Activated T-cell treated with anti-CD3 and anti-CD28 coated beads, Interleukin-2, amount 50 U/mL, for 1 hour (primary cell): Measurements from ENCODE around the gene C11orf86.
A peak's percentile ranks its signal among the peaks of the same experiment; 100 is the strongest.
"Not testable (repeated sequence)": the region's sequence is repeated elsewhere in the genome, so short reads cannot be mapped to it uniquely, and the experiment has no call there.

Experiments used
- DNase-seq: peaks from one replicate; pipeline ENCODE4 v3.0.0-alpha.2; 2020

The C11orf86 gene

GRCh38 chr11:66974724-66975404, at the start of gene C11orf86:
C11orf86 (plus strand) TSS chr11:66975304; CDS start chr11:66975363, 59 bp downstream.
- no peak for DNase-seq

- no peak for DNase-seq
Observed at GRCh38 chr11:66929753-66930152, 45.4 kb upstream of the C11orf86 start.

GRCh38 chr11:66932543-66932942, 42.6 kb upstream of the C11orf86 start:
- no peak for DNase-seq

- DNase-seq, result no peak
Observed at GRCh38 chr11:66933531-66933930, 41.6 kb upstream of the C11orf86 start.

GRCh38 chr11:66934950-66935779, 39.9 kb upstream of the C11orf86 start:
- DNase-seq, result no peak

GRCh38 chr11:66936311-66936711, 38.8 kb upstream of the C11orf86 start:
- no peak for DNase-seq

- no peak for DNase-seq
Observed at GRCh38 chr11:66937193-66937733, 37.8 kb upstream of the C11orf86 start.

- DNase-seq, result no peak
Observed at GRCh38 chr11:66938582-66939135, 36.4 kb upstream of the C11orf86 start.

- DNase-seq, result no peak
Observed at GRCh38 chr11:66950112-66950535, 25.0 kb upstream of the C11orf86 start.

GRCh38 chr11:66951135-66951534, 24.0 kb upstream of the C11orf86 start:
- DNase-seq, result no peak

- DNase-seq, result no peak
Observed at GRCh38 chr11:66951927-66952337, 23.2 kb upstream of the C11orf86 start.

- no peak for DNase-seq
Observed at GRCh38 chr11:66953081-66953833, 21.8 kb upstream of the C11orf86 start.

GRCh38 chr11:66956689-66957290, 18.3 kb upstream of the C11orf86 start:
- DNase-seq, result no peak

- DNase-seq, result no peak
Observed at GRCh38 chr11:66957971-66958231, 17.2 kb upstream of the C11orf86 start.

GRCh38 chr11:66958232-66958955, 16.7 kb upstream of the C11orf86 start, which contains the start of gene PC:
PC (minus strand) TSS chr11:66958383; CDS start chr11:66872159, 86,224 bp downstream.
- DNase-seq, result peak; percentile 94

- no peak for DNase-seq
Observed at GRCh38 chr11:66958956-66959274, 16.2 kb upstream of the C11orf86 start.

GRCh38 chr11:66961691-66962213, 13.4 kb upstream of the C11orf86 start:
- not testable (repeated sequence) for DNase-seq

GRCh38 chr11:66962247-66962646, 12.9 kb upstream of the C11orf86 start:
- DNase-seq, result no peak

GRCh38 chr11:66962801-66963200, 12.3 kb upstream of the C11orf86 start:
- DNase-seq, result no peak

GRCh38 chr11:66964495-66964894, 10.6 kb upstream of the C11orf86 start:
- no peak for DNase-seq

- no peak for DNase-seq
Observed at GRCh38 chr11:66966351-66966750, 8.8 kb upstream of the C11orf86 start.
